BE2C (cell line): Measurements from ENCODE around the gene ASIC2.

Source experiments
- DNase-seq: peaks from one replicate; pipeline ENCODE4 v3.0.0-alpha.2; 2020
- H3K27me3 ChIP-seq: fragments of 250-450 bp; sonication (Bioruptor Pico); 2 replicates; pipeline ENCODE4 v1.5.1; 2020; ENCODE audit warnings: mild to moderate bottlenecking
- H3K36me3 ChIP-seq: fragments of 250-450 bp; sonication (Bioruptor Pico); 2 replicates; pipeline ENCODE4 v1.5.1; 2020; ENCODE audit warnings: mild to moderate bottlenecking
- H3K4me1 ChIP-seq: fragments of 250-450 bp; sonication (Bioruptor Pico); 2 replicates; pipeline ENCODE4 v1.5.1; 2020
- H3K4me3 ChIP-seq: 2 replicates; pipeline ENCODE4 v1.5.1; 2011; ENCODE audit warnings: low read depth, low read length
- H3K9me3 ChIP-seq: fragments of 250-450 bp; sonication (Bioruptor Pico); 2 replicates; pipeline ENCODE4 v1.5.1; 2020
- CTCF ChIP-seq: IDR thresholded peaks from 2 replicates; pipeline ENCODE4 v1.5.1; 2012; ENCODE audit warnings: mild to moderate bottlenecking, low read depth, low read length

Gene ASIC2

DNA sequence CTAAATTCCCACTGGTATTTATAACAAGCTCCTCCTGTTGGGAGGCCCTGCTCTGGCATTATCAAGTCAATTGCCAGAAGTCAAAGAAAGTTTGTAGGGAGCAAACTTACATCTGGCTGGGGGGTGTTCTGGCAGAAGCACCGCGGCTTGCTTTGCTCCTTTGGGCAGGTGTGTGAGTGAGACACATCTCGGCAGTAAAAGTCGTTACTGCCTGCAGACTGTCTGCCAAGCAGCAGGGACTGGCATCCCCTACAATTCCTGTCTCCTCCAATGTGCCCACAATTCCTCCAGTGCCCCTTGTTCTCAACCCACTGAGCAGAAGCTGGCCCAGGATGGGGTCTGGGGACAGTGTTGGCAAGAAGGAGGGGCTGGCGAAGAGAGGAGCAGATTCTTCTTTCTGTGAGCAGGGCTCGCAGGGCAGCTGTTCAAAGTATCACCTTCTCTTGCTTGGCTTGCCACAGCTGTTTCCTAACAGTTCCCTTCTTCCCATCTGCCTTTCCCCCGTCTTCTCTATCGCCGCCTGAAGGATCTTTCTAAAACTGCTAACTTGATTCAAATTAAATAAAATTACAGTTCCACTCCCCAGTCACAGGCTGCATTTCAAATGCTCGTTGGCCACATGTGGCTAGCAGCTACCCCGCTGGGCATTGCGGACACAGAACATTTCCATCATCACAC is 271.2 kb downstream of the ASIC2 start:
- Histone ChIP-seq H3K4me3 (no peak overlapping the region), H3K9me3 (no peaks in the 10 kb centered on the region), H3K36me3 (no peaks in the 10 kb centered on the region), H3K4me1 (no peaks in the 10 kb centered on the region), H3K27me3 (no peaks in the 10 kb centered on the region)
- no peak for DNase-seq
- TF ChIP-seq CTCF = no peak

GRCh38 chr17:33019161-33019890 is 273.8 kb downstream of the ASIC2 start:
- Histone ChIP-seq H3K27me3 (no peaks in the 10 kb centered on the region), H3K4me1 (no peaks in the 10 kb centered on the region)

GRCh38 chr17:33017366-33017765 is 275.7 kb downstream of the ASIC2 start:
- Histone ChIP-seq H3K4me3 (no peak overlapping the region), H3K36me3 (no peaks in the 10 kb centered on the region), H3K9me3 (no peaks in the 10 kb centered on the region), H3K4me1 (no peaks in the 10 kb centered on the region), H3K27me3 (no peaks in the 10 kb centered on the region)
- DNase-seq = no peak
- TF ChIP-seq CTCF = no peak

More at GRCh38 chr17:33019161-33019890, 273.8 kb downstream of the ASIC2 start:
- no peak for DNase-seq
- Histone ChIP-seq H3K36me3 (no peaks in the 10 kb centered on the region), H3K4me3 (no peak overlapping the region), H3K9me3 (no peaks in the 10 kb centered on the region)
- TF ChIP-seq CTCF = no peak

DNA sequence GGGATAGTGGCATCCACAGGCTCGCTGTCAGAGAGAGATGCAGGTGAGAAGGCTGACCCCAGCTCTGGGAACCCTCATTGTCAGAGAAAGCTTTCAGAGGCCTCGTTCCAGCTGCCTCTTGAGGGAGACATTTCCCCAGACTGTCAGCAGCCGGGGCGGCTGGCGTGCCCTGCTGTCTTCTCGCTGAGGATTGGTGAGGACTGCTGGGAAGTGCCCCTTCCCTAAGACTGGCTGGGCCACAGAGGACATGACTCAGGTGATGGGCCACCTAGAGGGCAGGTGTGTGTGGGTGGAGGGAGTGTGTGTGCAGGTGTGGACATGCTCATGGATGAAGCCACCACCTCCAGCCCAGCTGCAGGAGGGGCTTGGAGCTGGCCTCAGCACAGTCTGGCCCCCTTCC is 276.2 kb downstream of the ASIC2 start:
- TF ChIP-seq CTCF = no peak
- DNase-seq = no peak
- H3K27me3 ChIP-seq = no peaks in the 10 kb centered on the region
- no peaks in the 10 kb centered on the region for H3K9me3 ChIP-seq
- H3K36me3 ChIP-seq = no peaks in the 10 kb centered on the region
- H3K4me3 ChIP-seq = no peak overlapping the region
- H3K4me1 ChIP-seq = no peaks in the 10 kb centered on the region

- H3K36me3 ChIP-seq = no peaks in the 10 kb centered on the region
- no peak for DNase-seq
- no peaks in the 10 kb centered on the region for H3K27me3 ChIP-seq
- no peak overlapping the region for H3K4me3 ChIP-seq
- no peaks in the 10 kb centered on the region for H3K4me1 ChIP-seq
- no peak for TF ChIP-seq CTCF
- H3K9me3 ChIP-seq = no peaks in the 10 kb centered on the region
Observed at GRCh38 chr17:33015716-33016346, 277.3 kb downstream of the ASIC2 start.

DNA sequence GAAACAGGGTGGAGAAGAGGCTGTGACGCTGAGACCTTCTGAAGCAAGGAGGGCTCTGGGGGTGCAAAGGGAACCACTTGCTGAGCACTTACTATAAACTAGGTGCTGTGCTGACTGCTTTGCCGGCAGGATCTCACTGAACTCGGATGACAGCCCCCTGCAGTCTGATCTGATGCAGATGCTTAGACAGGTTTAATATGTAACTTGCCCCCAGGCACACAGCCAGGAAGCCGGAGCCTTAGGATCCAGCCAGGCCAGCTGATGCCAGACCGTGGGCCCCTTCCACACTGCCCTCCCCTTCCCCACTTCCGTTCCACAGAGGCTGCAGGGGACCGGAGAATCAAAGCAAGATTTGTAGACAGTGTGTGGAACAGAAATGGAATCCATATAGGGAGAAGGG is 278.3 kb downstream of the ASIC2 start:
- no peak for DNase-seq
- TF ChIP-seq CTCF = no peak

More for the DNA sequence above, 278.3 kb downstream of the ASIC2 start:
- Histone ChIP-seq H3K9me3 (no peaks in the 10 kb centered on the region), H3K4me3 (no peak overlapping the region), H3K4me1 (no peaks in the 10 kb centered on the region), H3K27me3 (no peaks in the 10 kb centered on the region), H3K36me3 (no peaks in the 10 kb centered on the region)
